Liver (tissue), 3 donors: ENCODE measurements around the gene MOSPD3.

Experiments
- ATF3 ChIP-seq: IDR thresholded peaks from 2 replicates; pipeline ENCODE4 v1.6.1; 2016; ENCODE audit warnings: antibody characterized with exemption
- CTCF ChIP-seq: fragments of 150-350 bp; IDR thresholded peaks from 2 replicates; pipeline ENCODE4 v1.5.1; 2017; ENCODE audit warnings: improper control_type of control experiment, low read depth, low read length; ENCODE audit not compliant: missing input control
- EGR1 ChIP-seq, 2 donors: IDR thresholded peaks; 2 replicates each; pipeline ENCODE4 v1.6.1; 2016 to 2018; ENCODE audit warnings: antibody characterized with exemption in 2 of 2, low read depth in 2 of 2
- FOXA1 ChIP-seq: IDR thresholded peaks from 2 replicates; pipeline ENCODE4 v1.6.1; 2016; ENCODE audit warnings: antibody characterized with exemption
- GABPA ChIP-seq, 2 donors: IDR thresholded peaks in 1 of 2; conservative IDR thresholded peaks in 1 of 2; 2 replicates each; pipeline ENCODE4 v1.6.1; 2016; ENCODE audit warnings: antibody characterized with exemption in 2 of 2, mild to moderate bottlenecking in 1 of 2, moderate library complexity in 1 of 2
- HNF4G ChIP-seq: IDR thresholded peaks from 2 replicates; pipeline ENCODE4 v1.6.1; 2016; ENCODE audit warnings: antibody characterized with exemption
- JUND ChIP-seq, 2 donors: IDR thresholded peaks; 2 replicates each; pipeline ENCODE4 v1.6.1; 2016; ENCODE audit warnings: antibody characterized with exemption in 2 of 2
- MAX ChIP-seq: IDR thresholded peaks from 2 replicates; pipeline ENCODE4 v1.6.1; 2016; ENCODE audit warnings: antibody characterized with exemption
- RAD21 ChIP-seq, 2 donors: IDR thresholded peaks; 2 replicates each; pipeline ENCODE4 v1.6.1; 2016; ENCODE audit warnings: antibody characterized with exemption in 2 of 2, mild to moderate bottlenecking in 2 of 2
- REST ChIP-seq: IDR thresholded peaks from 2 replicates; pipeline ENCODE4 v1.6.1; 2016; ENCODE audit warnings: antibody characterized with exemption, mild to moderate bottlenecking
- SP1 ChIP-seq: IDR thresholded peaks from 2 replicates; pipeline ENCODE4 v1.6.1; 2018; ENCODE audit warnings: antibody characterized with exemption, mild to moderate bottlenecking
- TAF1 ChIP-seq: conservative IDR thresholded peaks from 2 replicates; pipeline ENCODE4 v1.6.1; 2016; ENCODE audit warnings: antibody characterized with exemption, mild to moderate bottlenecking
- YY1 ChIP-seq: IDR thresholded peaks from 2 replicates; pipeline ENCODE4 v1.6.1; 2016; ENCODE audit warnings: antibody characterized with exemption, mild to moderate bottlenecking
- ZBTB33 ChIP-seq: IDR thresholded peaks from 2 replicates; pipeline ENCODE4 v1.6.1; 2016; ENCODE audit warnings: antibody characterized with exemption
- donor health status: healthy.
- donor health status: healthy.

- no peak for TF ChIP-seq MAX
- no peak for TF ChIP-seq CTCF
- TF ChIP-seq YY1, result no peak
- TF ChIP-seq EGR1 (IDR thresholded peaks at IDR 0.05; ENCODE audit: low read depth in 2 of 2), result no peak
- no peak for TF ChIP-seq REST
- TF ChIP-seq RAD21 (IDR thresholded peaks at IDR 0.05), result no peak
- no peak for TF ChIP-seq FOXA1
- TF ChIP-seq TAF1, result no peak
- no peak for TF ChIP-seq HNF4G
- TF ChIP-seq ZBTB33, result no peak
- no peak for TF ChIP-seq GABPA (IDR thresholded peaks at IDR 0.05 in 1 of 2, conservative IDR thresholded peaks at IDR 0.05 in 1 of 2)
- TF ChIP-seq SP1, result no peak
- no peak for TF ChIP-seq JUND (IDR thresholded peaks at IDR 0.05)
- TF ChIP-seq ATF3, result no peak
Measured at GRCh38 chr7:100572949-100573675, 39.2 kb upstream of the MOSPD3 start.
